H7 (cell line): Measurements from ENCODE around the gene CSNK2A1. TPM values are rescaled to one million over a fixed set of nuclear protein-coding genes. Genes with fewer than 3 reads are reported as not detected.
A peak's percentile ranks its signal among the peaks of the same experiment; 100 is the strongest.
"Not testable (repeated sequence)": the region's sequence is repeated elsewhere in the genome, so short reads cannot be mapped to it uniquely, and the experiment has no call there.

Experiments
- DNase-seq: peaks from one replicate; pipeline ENCODE4 v3.0.0; 2012
- H3K27me3 ChIP-seq: 2 replicates; pipeline ENCODE4 v1.6.0; 2011; ENCODE audit warnings: mild to moderate bottlenecking, low read length; ENCODE audit not compliant: control insufficient read depth, insufficient read depth
- H3K36me3 ChIP-seq: replicated peaks from 2 replicates; pipeline ENCODE4 v1.5.1; 2011; ENCODE audit warnings: low read length; ENCODE audit not compliant: control insufficient read depth, insufficient read depth
- H3K4me3 ChIP-seq: 2 replicates; pipeline ENCODE4 v1.5.1; 2011; ENCODE audit warnings: low read depth, mild to moderate bottlenecking, control low read depth, low read length, moderate library complexity; ENCODE audit not compliant: insufficient read depth
- total RNA-seq: library from RNA; depleted of rRNA; stranded (reverse); fragments of >200 nt; shearing (Covaris generic); gene quantifications from 2 replicates; pipeline ENCODE4 v1.2.3, GENCODE V29; 2014

Gene CSNK2A1
- total RNA-seq, 1 experiment from 2014 or later, result 124 TPM

- H3K4me3 ChIP-seq, H3K27me3 ChIP-seq, DNase-seq, H3K36me3 ChIP-seq: not testable (repeated sequence)
These were observed 66.9 kb downstream of the CSNK2A1 start for GRCh38 chr20:476561-477249.

- no peak overlapping the region for H3K4me3 ChIP-seq
- peaks cover 5% of the 10 kb centered on the region for H3K36me3 ChIP-seq
- no peak for DNase-seq
- no peaks in the 10 kb centered on the region for H3K27me3 ChIP-seq
These were observed 67.9 kb downstream of the CSNK2A1 start for GRCh38 chr20:475463-476357.

GRCh38 chr20:474581-474980 is 69.0 kb downstream of the CSNK2A1 start:
- H3K4me3 ChIP-seq, result no peak overlapping the region
- H3K27me3 ChIP-seq, result no peaks in the 10 kb centered on the region
- no peak for DNase-seq
- H3K36me3 ChIP-seq, result peaks cover 5% of the 10 kb centered on the region

GRCh38 chr20:472889-473292 is 70.7 kb downstream of the CSNK2A1 start:
- H3K36me3 ChIP-seq, result no peaks in the 10 kb centered on the region; the same call in 1 of the 2 replicates
- DNase-seq, result no peak
- H3K27me3 ChIP-seq, result no peaks in the 10 kb centered on the region
- H3K4me3 ChIP-seq, result no peak overlapping the region

GRCh38 chr20:472137-472846 is 71.3 kb downstream of the CSNK2A1 start:
- DNase-seq, result no peak
- no peaks in the 10 kb centered on the region; the same call in 1 of the 2 replicates for H3K36me3 ChIP-seq
- H3K27me3 ChIP-seq, result no peaks in the 10 kb centered on the region
- no peak overlapping the region for H3K4me3 ChIP-seq

- no peak for DNase-seq
- Histone ChIP-seq H3K27me3 (no peaks in the 10 kb centered on the region), H3K4me3 (no peak overlapping the region), H3K36me3 (no peaks in the 10 kb centered on the region)
These were observed 73.7 kb downstream of the CSNK2A1 start for GRCh38 chr20:469746-470490.

GRCh38 chr20:467755-468154 is 75.8 kb downstream of the CSNK2A1 start:
- no peak for DNase-seq
- no peaks in the 10 kb centered on the region for H3K36me3 ChIP-seq
- no peak overlapping the region for H3K4me3 ChIP-seq
- H3K27me3 ChIP-seq, result no peaks in the 10 kb centered on the region

- peak; percentile 96 for DNase-seq
- Histone ChIP-seq H3K36me3 (no peaks in the 10 kb centered on the region), H3K4me3 (peak within 1 kb of the TSS; percentile 86), H3K27me3 (0 out of 2 replicates have a peak, but pooled peaks cover 2% of the 10 kb centered on the region)
These were observed 81.2 kb downstream of the CSNK2A1 start, which contains the start of gene TBC1D20 for GRCh38 chr20:462199-462991. TBC1D20 (minus strand) TSS chr20:462533; CDS start chr20:462405, 128 bp downstream.

- Histone ChIP-seq H3K27me3 (0 out of 2 replicates have a peak, but pooled peaks cover 2% of the 10 kb centered on the region), H3K4me3 (peak overlapping the region; percentile 86), H3K36me3 (no peaks in the 10 kb centered on the region)
- DNase-seq, result peak; percentile 88
These were observed 82.1 kb downstream of the CSNK2A1 start for GRCh38 chr20:461254-462198.

- no peak for DNase-seq
- Histone ChIP-seq H3K4me3 (no peak overlapping the region), H3K36me3 (no peaks in the 10 kb centered on the region), H3K27me3 (0 out of 2 replicates have a peak, but pooled peaks cover 2% of the 10 kb centered on the region)
These were observed 82.9 kb downstream of the CSNK2A1 start for GRCh38 chr20:460707-461106.

GRCh38 chr20:460180-460579 is 83.4 kb downstream of the CSNK2A1 start:
- Histone ChIP-seq H3K4me3 (no peak overlapping the region), H3K27me3 (0 out of 2 replicates have a peak, but pooled peaks cover 2% of the 10 kb centered on the region), H3K36me3 (no peaks in the 10 kb centered on the region)
- DNase-seq, result no peak

- no peak for DNase-seq
- H3K27me3 ChIP-seq, result 0 out of 2 replicates have a peak, but pooled peaks cover 2% of the 10 kb centered on the region
- H3K4me3 ChIP-seq, result no peak overlapping the region
- no peaks in the 10 kb centered on the region for H3K36me3 ChIP-seq
These were observed 84.8 kb downstream of the CSNK2A1 start for GRCh38 chr20:458776-459175.
